Omental fat pad (tissue), 4 donors: Measurements from ENCODE around the gene DCLRE1C. TPM values are rescaled to one million over a fixed set of nuclear protein-coding genes. Genes with fewer than 3 reads are reported as not detected.

Experiments
- ATAC-seq: fragments of 150-250 bp; one replicate; pipeline ENCODE4 v1.9.1; 2016; ENCODE audit warnings: mild to moderate bottlenecking, moderate library complexity; ENCODE audit not compliant: low FRiP score
- DNase-seq: peaks from one replicate; pipeline ENCODE4 v3.0.0-alpha.2; 2019; ENCODE audit warnings: low spot score
- total RNA-seq, 4 donors: library from RNA; depleted of rRNA; stranded (reverse); fragments of >200 nt; gene quantifications; one replicate each; pipeline ENCODE4 v1.1.0, GENCODE V29; 2016
- TF ChIP-seq, protein P1 (sequence below), 3 donors: fragments of 450-650 bp; IDR thresholded peaks; one replicate each; pipeline ENCODE4 v1.5.1; 2016 to 2017; ENCODE audit warnings: antibody characterized with exemption in 3 of 3, mild to moderate bottlenecking in 3 of 3, moderate library complexity in 2 of 3

The DCLRE1C gene
- total RNA-seq, 4 donors from 2014 or later: 5.9 to 12.5 (median 7.1) TPM

DNA sequence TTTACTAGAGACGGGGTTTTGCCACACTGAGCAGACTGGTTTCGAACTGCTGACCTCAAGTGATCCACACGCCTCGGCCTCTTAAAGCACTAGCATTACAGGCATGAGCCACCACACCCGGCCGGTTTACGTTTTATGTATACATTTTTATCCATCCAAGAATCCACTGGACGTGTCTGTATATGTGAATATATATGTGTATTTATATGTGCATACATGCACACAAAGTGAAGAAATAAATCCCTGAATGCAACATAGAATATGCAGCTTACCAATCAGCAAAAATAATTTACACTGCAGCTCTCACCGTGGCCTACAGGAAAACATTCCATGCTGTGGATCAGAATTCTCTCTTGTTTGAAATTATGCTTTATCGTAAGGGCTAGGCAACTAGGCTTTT lies 23.3 kb downstream of the DCLRE1C start:
- no peak for ATAC-seq
- TF ChIP-seq, protein P1, sequence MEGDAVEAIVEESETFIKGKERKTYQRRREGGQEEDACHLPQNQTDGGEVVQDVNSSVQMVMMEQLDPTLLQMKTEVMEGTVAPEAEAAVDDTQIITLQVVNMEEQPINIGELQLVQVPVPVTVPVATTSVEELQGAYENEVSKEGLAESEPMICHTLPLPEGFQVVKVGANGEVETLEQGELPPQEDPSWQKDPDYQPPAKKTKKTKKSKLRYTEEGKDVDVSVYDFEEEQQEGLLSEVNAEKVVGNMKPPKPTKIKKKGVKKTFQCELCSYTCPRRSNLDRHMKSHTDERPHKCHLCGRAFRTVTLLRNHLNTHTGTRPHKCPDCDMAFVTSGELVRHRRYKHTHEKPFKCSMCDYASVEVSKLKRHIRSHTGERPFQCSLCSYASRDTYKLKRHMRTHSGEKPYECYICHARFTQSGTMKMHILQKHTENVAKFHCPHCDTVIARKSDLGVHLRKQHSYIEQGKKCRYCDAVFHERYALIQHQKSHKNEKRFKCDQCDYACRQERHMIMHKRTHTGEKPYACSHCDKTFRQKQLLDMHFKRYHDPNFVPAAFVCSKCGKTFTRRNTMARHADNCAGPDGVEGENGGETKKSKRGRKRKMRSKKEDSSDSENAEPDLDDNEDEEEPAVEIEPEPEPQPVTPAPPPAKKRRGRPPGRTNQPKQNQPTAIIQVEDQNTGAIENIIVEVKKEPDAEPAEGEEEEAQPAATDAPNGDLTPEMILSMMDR (IDR thresholded peaks at IDR 0.05): no peak

DNA sequence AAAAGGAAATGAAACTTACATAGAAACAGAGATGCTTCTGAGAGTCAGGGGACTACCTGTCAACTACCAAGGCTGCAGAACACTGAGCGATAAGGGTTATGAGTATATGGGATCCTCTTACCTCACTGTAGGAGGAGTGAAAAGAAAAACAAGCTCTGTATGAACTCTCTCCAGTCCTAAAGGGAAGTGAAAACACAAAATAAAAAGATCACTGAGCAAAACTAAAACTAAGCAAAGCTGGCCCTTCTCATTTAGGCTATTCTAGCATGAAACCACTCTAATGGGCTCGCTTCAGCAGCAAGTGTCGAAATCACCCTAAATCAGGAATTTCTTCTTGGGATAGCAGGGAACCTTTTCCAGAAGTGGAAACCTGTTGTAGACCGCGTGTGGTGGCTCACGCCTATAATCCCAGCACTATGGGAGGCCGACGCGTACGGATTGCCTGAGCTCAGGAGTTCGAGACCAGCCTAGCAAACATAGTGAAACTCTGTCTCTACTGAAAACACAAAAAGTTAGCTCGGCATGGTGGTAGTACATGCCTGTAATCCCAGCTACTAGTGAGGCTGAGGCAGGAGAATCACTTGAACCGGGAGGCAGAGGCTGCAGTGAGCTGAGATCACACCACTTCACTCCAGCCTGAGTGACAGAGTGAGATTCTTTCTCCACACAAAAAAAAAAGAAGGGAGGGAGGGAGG lies 27.0 kb downstream of the DCLRE1C start:
- TF ChIP-seq, protein P1 (IDR thresholded peaks at IDR 0.05): no peak
- ATAC-seq (no peak), DNase-seq (no peak)

More for the DNA sequence above, 23.3 kb downstream of the DCLRE1C start:
- DNase-seq: no peak

DNA sequence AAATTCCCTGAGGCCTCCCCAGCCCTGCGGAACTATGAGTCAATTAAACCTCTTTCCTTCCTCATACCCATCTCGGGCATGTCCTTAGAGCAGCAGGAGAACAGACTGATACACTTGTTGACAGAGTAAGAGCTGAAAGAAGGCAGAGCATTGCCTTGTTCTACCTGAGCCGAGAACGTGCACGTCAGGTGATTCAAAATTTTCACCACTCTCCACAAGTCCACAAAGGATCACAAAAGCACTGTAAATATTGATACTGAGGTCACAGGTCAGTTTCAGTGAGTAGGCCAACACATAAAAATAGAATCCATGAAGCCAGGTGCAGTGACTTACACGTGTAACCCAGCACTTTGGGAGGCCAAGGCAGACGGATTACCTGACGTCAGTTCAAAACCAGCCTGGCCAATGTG lies 27.8 kb downstream of the DCLRE1C start:
- TF ChIP-seq, protein P1 (IDR thresholded peaks at IDR 0.05): no peak
- ATAC-seq (no peak), DNase-seq (no peak)

DNA sequence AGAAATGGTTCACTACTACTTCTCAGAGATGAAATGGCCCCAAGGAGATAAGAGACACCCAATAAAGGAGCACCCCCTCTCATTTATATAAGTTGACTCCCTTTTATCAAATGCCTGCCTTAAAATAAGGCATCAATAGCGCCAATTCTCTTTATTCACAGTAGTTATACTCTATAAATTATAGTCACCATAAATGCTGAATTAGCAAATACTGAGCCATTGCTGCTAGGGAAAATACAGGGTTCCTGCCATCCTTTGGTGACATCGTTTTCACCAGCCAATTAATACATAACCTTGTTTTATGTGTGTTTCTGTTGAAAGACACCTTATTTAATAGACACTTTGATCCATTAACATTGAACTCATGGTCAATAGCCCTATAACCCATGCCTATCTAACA lies 28.6 kb downstream of the DCLRE1C start:
- ATAC-seq (no peak), DNase-seq (no peak)
- TF ChIP-seq, protein P1 (IDR thresholded peaks at IDR 0.05): no peak

DNA sequence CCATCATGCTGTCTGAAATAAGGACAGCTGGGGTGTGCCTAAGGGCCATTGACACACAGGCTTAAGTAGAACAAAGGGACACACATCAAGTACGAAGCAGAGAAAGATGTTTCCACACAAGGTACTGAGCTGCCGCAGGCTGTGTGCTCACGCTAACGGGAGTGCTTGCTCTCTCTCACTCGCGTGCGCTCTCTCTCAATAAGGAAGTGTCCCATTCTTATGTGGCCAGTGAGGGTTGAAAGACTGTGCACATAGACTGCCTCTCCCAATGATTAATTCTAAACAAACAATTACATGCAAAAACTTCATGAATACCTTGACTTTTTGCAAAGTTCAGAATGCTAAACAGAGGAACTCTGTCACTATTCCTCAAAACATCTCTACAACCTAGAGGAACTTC lies 29.9 kb downstream of the DCLRE1C start:
- no peak for DNase-seq
- TF ChIP-seq, protein P1 (IDR thresholded peaks at IDR 0.05): no peak
- no peak for ATAC-seq

DNA sequence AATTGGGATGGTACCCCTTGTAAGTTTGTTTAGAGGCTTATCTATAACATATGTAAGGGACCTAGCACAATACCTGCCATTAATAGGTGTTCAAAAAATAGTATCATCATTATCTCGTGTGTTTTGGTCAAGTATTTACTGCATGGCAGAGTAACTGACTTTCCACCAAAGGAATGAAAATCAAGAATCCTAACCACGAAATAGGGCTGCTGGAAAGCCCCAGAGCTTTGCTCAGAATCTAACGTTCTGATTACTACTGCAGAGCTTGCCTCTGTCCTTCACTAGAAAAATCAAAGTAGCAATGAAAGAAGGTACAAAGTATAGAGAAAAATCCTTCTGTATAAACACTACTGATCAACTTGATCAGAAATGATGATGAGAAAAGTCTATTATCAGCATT lies 34.9 kb downstream of the DCLRE1C start:
- TF ChIP-seq, protein P1 (IDR thresholded peaks at IDR 0.05): no peak
- DNase-seq (no peak), ATAC-seq (no peak)

DNA sequence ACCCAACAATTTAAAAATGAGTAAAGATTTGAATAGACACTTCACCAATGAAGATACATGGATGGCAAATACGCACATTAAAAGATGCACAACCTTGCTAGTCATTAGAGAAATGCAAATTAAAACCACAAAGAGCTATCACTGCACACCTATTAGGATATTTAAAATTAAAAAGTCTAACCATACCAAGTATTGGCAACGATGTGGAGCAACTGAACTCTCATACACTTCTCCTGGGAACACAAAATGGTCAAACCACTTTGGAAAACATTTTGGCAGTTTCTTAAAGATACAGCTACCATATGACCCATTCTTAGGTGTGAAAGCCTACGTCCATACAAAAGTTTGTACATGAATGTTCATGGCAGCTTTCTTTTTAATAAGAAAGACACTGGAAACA lies 36.1 kb downstream of the DCLRE1C start:
- ATAC-seq: no peak
- TF ChIP-seq, protein P1 (IDR thresholded peaks at IDR 0.05): no peak

More for the DNA sequence above, 36.1 kb downstream of the DCLRE1C start:
- DNase-seq: no peak
